HG02938 (cell line): ENCODE data around the gene CLMP.
"Not testable (repeated sequence)": the region's sequence is repeated elsewhere in the genome, so short reads cannot be mapped to it uniquely, and the experiment has no call there.

Experiments used
- ATAC-seq: cut with Tn5 transposase; IDR thresholded peaks from one replicate; pipeline ENCODE4 v1.9.1; 2021; ENCODE audit warnings: mild to moderate bottlenecking, moderate library complexity; ENCODE audit not compliant: unreplicated experiment

CLMP gene

GRCh38 chr11:123060277-123061000 lies 134.6 kb downstream of the CLMP start:
- no peak for ATAC-seq

GRCh38 chr11:123059041-123059920 lies 135.8 kb downstream of the CLMP start:
- not testable (repeated sequence) for ATAC-seq

- ATAC-seq: no peak
Observed at GRCh38 chr11:123057661-123058305, 137.3 kb downstream of the CLMP start.

- no peak for ATAC-seq
Observed at GRCh38 chr11:123056835-123057491, 138.1 kb downstream of the CLMP start.

- no peak for ATAC-seq
Observed at GRCh38 chr11:123055191-123055901, 139.7 kb downstream of the CLMP start.

- peak; percentile 70 for ATAC-seq
Observed at GRCh38 chr11:123054301-123055065, 140.6 kb downstream of the CLMP start.

GRCh38 chr11:123052901-123053721 lies 141.9 kb downstream of the CLMP start:
- ATAC-seq: no peak

- no peak for ATAC-seq
Observed at GRCh38 chr11:123051634-123052033, 143.4 kb downstream of the CLMP start.

- ATAC-seq: no peak
Observed at GRCh38 chr11:123051146-123051545, 143.9 kb downstream of the CLMP start.

GRCh38 chr11:123047947-123048293 lies 147.1 kb downstream of the CLMP start:
- ATAC-seq: no peak

GRCh38 chr11:123047266-123047946 lies 147.6 kb downstream of the CLMP start:
- no peak for ATAC-seq

GRCh38 chr11:123046473-123047259 lies 148.4 kb downstream of the CLMP start:
- no peak for ATAC-seq

GRCh38 chr11:123045101-123045500 lies 149.9 kb downstream of the CLMP start:
- no peak for ATAC-seq

GRCh38 chr11:123041185-123041584 lies 153.9 kb downstream of the CLMP start:
- ATAC-seq: no peak

GRCh38 chr11:123040111-123040432 lies 155.0 kb downstream of the CLMP start:
- no peak for ATAC-seq

- no peak for ATAC-seq
Observed at GRCh38 chr11:123035831-123036230, 159.2 kb downstream of the CLMP start.

GRCh38 chr11:123034597-123034996 lies 160.5 kb downstream of the CLMP start:
- ATAC-seq: no peak

- no peak for ATAC-seq
Observed at GRCh38 chr11:123033895-123034294, 161.2 kb downstream of the CLMP start.
